Muscle of leg (tissue), 11 donors: ENCODE results near the gene GALNT18. TPM values are rescaled to one million over a fixed set of nuclear protein-coding genes. Genes with fewer than 3 reads are reported as not detected.

Source experiments
- DNase-seq: peaks from one replicate; pipeline ENCODE4 v3.0.0; 2013
- H3K27ac ChIP-seq: one replicate; pipeline ENCODE4 v1.5.1; 2013; ENCODE audit warnings: mild to moderate bottlenecking, low read length, control low read depth
- H3K27me3 ChIP-seq: one replicate; pipeline ENCODE4 v1.6.1; 2013; ENCODE audit warnings: low read length; ENCODE audit not compliant: control insufficient read depth, insufficient read depth
- H3K36me3 ChIP-seq: one replicate; pipeline ENCODE4 v1.6.1; 2013; ENCODE audit warnings: low read length; ENCODE audit not compliant: control insufficient read depth, insufficient read depth
- H3K4me1 ChIP-seq: one replicate; pipeline ENCODE4 v1.6.1; 2013; ENCODE audit warnings: low read length; ENCODE audit not compliant: control insufficient read depth, insufficient read depth
- H3K4me3 ChIP-seq: one replicate; pipeline ENCODE4 v1.5.1; 2013; ENCODE audit warnings: low read length, control low read depth
- H3K9me3 ChIP-seq: replicated peaks from 2 replicates; pipeline ENCODE4 v1.6.1; 2013; ENCODE audit warnings: low read depth, low read length; ENCODE audit not compliant: control insufficient read depth
- WGBS: methylation state at CpG from one replicate; pipeline ENCODE4 v1.1.5; 2013; ENCODE audit warnings: missing lambda C conversion rate; ENCODE audit not compliant: insufficient coverage; 5-methylcytosine and 5-hydroxymethylcytosine counted together
- polyA plus RNA-seq, 8 donors: library from polyadenylated mRNA; unstranded; fragments of 120-200 nt; gene quantifications; one replicate each; pipeline versions ENCODE4 v1.2.1 to v1.2.3, GENCODE V29; 2013; ENCODE audit warnings: inconsistent platforms in 1 of 8, low replicate concordance in 1 of 8; ENCODE audit not compliant: insufficient read length in 8 of 8, insufficient read depth in 1 of 8
- total RNA-seq: library from RNA; stranded (reverse); fragments of 120-200 nt; gene quantifications from one replicate; pipeline ENCODE4 v1.2.4, GENCODE V29; 2013

The GALNT18 gene
- total and polyA plus RNA-seq, 9 donors: 7.7 to 17.7 (median 11.6) TPM

DNA sequence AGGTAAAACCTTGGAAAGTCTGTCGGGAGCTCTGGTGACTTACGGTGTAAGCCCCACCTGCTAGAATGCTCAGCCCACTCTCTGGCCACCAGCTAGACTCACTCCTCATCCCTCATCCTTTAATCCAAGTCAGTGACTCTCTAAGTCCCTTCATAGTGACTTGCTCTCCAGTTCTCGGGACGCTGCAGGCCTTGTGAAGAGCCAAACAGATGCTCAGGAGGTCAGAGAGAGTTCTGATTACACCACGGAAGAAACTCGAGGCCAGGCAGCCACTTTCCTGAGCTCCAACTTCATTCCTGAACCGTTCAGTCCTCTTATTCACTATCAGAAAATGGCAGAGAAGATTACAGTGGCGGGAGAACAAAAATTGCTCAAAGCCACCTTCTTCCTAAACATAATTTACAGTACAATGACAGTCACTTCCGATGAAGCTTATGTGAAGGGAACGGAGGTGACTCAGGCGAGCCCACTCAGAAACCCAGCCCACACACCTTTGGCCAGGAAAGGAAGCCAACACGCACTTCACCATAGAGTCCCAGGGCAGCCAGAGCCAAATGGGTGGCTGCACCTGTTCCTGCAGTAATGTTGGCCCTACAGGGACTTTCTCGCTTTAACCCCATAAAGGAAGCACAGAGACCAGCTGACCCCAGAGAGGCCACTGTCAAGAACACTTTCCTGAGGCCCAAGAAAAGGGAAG is 100.4 kb downstream of the GALNT18 start:
- peak; percentile 82 for DNase-seq

DNA sequence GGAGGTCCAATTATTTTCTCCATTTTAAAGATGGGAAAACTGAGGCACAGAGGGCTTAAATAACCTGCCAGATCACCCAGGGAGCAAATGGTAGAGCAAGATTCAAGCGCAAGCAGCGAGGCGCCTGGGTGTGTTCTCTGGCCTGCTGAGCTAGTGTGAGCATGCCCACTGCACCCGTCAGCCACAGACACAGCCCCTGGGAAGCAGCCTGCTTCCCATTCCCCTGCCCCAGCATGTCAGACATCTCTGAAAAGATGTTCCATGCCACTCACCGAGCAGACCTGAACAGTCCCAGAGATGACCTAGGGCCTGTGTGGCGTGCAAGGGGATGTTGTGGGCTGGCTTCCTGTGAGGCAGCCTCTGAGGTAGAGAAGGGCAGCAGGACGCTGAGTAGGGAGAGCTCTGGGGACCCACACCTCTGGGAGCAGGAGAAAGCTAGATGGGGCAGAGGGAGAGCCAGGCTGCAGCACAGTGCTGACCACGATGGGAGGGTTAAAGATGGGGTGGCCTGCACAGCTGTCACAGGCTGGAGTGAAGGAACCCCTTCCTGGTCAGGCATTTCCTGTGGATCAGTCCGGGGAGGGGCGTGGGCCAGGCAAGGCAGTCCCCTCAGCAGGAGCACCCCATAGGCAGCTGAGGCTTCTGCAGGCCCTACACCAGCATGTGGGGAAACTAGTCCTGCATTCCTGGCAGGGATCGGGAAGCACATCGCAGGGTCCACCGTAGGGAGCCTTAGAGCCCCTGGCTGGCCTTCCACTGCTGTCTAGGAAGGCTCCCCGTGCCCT is 101.4 kb downstream of the GALNT18 start:
- Histone ChIP-seq H3K36me3 (no peaks in the 10 kb centered on the region), H3K9me3 (no peaks in the 10 kb centered on the region), H3K4me3 (no peak overlapping the region), H3K27ac (peak overlapping the region; percentile 55), H3K27me3 (no peaks in the 10 kb centered on the region), H3K4me1 (peaks cover 39% of the 10 kb centered on the region)
- 51% methylated on average over 13 of the region's 14 CpGs for WGBS
- no peak for DNase-seq

More for the DNA sequence above, 100.4 kb downstream of the GALNT18 start:
- Histone ChIP-seq H3K4me1 (peaks cover 34% of the 10 kb centered on the region), H3K9me3 (no peaks in the 10 kb centered on the region), H3K36me3 (no peaks in the 10 kb centered on the region), H3K4me3 (no peak overlapping the region), H3K27ac (peak overlapping the region; percentile 55), H3K27me3 (no peaks in the 10 kb centered on the region)
- WGBS: 40% methylated on average over 6 of the region's 13 CpGs

DNA sequence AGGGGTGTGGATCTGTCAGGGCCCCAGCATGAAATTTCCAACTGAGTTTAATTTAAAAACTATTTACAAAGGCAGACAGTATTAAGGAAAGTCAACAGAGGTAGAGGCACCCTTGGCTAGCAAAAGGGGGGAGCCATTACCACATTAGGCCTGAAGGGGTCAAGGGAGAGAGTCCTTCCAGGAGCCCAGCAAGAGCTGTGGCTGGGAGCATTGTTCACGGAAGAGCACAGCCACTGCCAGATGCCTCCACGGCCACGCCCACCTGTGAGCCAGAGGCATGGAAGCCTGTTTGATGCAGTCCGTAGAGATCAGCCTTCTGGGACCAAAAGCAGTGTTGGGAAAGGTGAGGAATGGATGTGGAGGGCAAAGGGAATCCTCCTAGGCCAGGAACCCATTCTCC is 102.6 kb downstream of the GALNT18 start:
- no peak for DNase-seq
- Histone ChIP-seq H3K27ac (no peak overlapping the region), H3K27me3 (no peaks in the 10 kb centered on the region), H3K4me3 (no peak overlapping the region), H3K9me3 (no peaks in the 10 kb centered on the region), H3K36me3 (no peaks in the 10 kb centered on the region), H3K4me1 (peaks cover 50% of the 10 kb centered on the region)
- WGBS: 84% methylated on average over 3 of the region's 4 CpGs

DNA sequence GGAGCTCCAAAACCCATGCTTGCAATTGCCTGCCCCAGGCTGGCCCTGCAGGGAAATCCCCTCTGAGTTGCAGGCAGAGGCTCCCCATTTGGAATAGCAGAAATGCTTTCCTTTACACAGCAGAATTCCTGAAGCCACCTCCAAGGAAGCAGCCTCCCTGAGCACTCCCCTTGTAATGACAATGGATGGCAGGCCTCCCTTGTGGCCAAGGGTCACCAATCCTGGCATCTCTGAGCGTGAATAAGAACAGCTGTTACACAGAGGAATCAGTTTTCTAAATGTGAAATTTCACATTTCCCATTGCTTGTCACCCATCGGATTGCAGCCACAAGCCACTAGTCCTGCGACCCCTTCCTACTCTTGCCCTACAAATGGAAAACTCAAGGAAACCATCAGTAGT is 107.6 kb downstream of the GALNT18 start:
- WGBS: 90% methylated on average over 2 of the region's 3 CpGs
- no peaks in the 10 kb centered on the region for H3K9me3 ChIP-seq
- no peak for DNase-seq
- H3K36me3 ChIP-seq: no peaks in the 10 kb centered on the region
- no peak overlapping the region for H3K27ac ChIP-seq
- no peak overlapping the region for H3K4me3 ChIP-seq
- H3K27me3 ChIP-seq: no peaks in the 10 kb centered on the region
- peaks cover 54% of the 10 kb centered on the region for H3K4me1 ChIP-seq

DNA sequence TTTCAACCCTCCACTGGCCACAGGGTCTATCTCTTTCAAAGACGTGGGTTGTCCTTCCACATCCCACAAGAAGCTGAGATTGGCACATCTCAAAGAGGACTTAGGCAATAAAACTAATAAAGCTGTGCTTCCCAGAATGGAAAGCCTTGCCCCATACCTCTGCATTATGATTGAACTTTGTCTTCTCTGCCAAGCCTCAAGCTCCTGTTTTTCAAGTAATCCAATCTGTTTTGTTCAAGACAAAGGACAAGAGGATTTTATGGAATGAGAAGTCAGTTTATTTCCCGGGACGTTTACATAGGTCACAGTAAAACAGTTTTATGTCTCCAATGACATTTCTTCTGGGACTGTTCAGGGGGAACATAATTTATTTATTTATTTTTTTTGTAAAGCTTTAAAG is 108.4 kb downstream of the GALNT18 start:
- H3K36me3 ChIP-seq: no peaks in the 10 kb centered on the region
- no peak overlapping the region for H3K4me3 ChIP-seq
- H3K27ac ChIP-seq: no peak overlapping the region
- peaks cover 53% of the 10 kb centered on the region for H3K4me1 ChIP-seq
- no peaks in the 10 kb centered on the region for H3K9me3 ChIP-seq
- no peak for DNase-seq
- no peaks in the 10 kb centered on the region for H3K27me3 ChIP-seq
- 33% methylated on average over 1 of the region's 3 CpGs for WGBS

DNA sequence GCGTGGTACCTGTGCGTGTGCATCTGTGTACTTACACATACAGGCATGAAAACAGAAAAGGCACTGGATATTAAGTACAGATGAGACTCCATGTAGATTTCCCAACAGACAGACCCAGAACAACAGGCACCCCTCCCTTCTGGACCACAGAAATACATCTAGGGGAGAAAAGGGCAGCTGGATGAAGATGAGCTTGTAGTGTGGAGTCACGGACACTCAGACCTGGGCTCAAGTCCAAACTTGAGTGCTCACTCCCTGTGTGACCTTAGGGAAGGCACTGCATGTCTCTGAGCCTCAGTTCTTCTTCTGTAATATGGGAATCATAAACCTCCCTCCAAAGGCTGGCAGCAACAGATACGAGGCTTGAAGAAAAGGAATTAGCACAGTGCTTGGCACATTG is 108.9 kb downstream of the GALNT18 start:
- H3K4me1 ChIP-seq: peaks cover 53% of the 10 kb centered on the region

DNA sequence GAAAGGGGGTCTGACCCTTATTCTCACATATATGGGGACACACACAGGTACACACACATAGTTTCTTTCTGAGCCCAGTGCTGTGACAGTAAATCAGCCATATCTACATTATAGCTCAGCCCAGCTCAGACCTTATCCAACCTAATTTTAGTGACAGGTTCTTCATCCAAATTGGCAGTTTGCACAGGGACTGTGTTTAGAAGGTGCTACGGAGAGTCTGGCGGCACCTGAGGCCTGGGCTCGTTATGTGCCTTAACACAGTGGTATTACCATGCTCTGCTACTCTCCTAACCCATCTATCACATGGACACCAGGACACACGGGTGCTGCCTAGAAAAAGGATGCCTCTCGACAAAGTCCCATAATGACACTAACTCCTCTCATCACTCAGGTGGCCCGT is 109.3 kb downstream of the GALNT18 start:
- Histone ChIP-seq H3K27ac (no peak overlapping the region), H3K9me3 (no peaks in the 10 kb centered on the region), H3K27me3 (no peaks in the 10 kb centered on the region), H3K4me3 (no peak overlapping the region), H3K36me3 (no peaks in the 10 kb centered on the region), H3K4me1 (peaks cover 53% of the 10 kb centered on the region)
- no CpG with 5 or more reads among the region's 6 CpGs for WGBS
- no peak for DNase-seq

More for the DNA sequence above, 108.9 kb downstream of the GALNT18 start:
- Histone ChIP-seq H3K4me3 (no peak overlapping the region), H3K36me3 (no peaks in the 10 kb centered on the region), H3K27me3 (no peaks in the 10 kb centered on the region), H3K9me3 (no peaks in the 10 kb centered on the region), H3K27ac (no peak overlapping the region)
- DNase-seq: no peak
- WGBS: no CpG with 5 or more reads among the region's 4 CpGs

DNA sequence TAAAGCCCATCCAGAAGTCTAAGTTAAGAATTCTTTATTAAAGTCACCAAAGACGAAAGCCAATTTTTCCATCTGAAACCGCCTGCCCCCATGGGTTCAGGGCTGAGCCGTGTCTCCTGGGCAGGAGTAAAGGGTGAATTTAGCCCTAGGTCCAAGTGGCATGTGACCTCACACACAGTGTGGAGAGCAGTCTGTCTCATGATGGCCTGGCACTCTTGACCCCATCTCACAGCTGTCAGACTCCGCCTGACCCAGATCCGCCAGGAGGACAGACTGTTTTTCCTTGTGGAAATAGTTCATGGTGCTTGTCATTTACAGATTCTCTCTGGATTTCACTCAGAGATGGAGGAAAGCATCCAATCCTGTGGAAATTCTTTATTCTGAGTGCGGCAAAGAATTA is 109.7 kb downstream of the GALNT18 start:
- no peaks in the 10 kb centered on the region for H3K9me3 ChIP-seq
- no peaks in the 10 kb centered on the region for H3K27me3 ChIP-seq
- WGBS: 73% methylated on average over 2 of the region's 6 CpGs
- H3K4me1 ChIP-seq: peaks cover 52% of the 10 kb centered on the region
- no peak overlapping the region for H3K4me3 ChIP-seq
- H3K27ac ChIP-seq: no peak overlapping the region
- H3K36me3 ChIP-seq: no peaks in the 10 kb centered on the region
- no peak for DNase-seq

DNA sequence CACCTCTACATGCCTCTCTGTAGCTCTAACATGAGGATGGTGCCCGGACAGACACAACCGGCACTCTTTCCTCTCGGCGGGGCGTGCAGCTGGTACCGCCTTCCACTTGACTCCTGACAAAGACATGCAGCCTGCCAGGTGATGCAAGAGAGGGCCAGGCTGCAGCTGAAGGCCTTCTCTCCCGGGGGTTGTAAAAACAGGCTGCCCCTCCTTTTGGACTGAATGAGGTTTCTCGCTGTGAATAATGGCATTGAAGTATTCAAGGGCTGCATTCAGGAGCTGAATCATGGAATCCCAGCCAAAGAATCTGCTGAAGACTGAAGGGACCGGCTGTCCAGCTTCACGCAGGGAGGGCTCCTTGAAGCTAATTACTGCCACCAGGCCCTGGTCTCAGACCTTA is 110.9 kb downstream of the GALNT18 start:
- Histone ChIP-seq H3K4me3 (no peak overlapping the region), H3K9me3 (no peaks in the 10 kb centered on the region), H3K4me1 (peaks cover 46% of the 10 kb centered on the region), H3K27me3 (no peaks in the 10 kb centered on the region), H3K27ac (peak overlapping the region; percentile 2), H3K36me3 (no peaks in the 10 kb centered on the region)
- 25% methylated on average over 5 of the region's 10 CpGs for WGBS
- peak; percentile 68 for DNase-seq

DNA sequence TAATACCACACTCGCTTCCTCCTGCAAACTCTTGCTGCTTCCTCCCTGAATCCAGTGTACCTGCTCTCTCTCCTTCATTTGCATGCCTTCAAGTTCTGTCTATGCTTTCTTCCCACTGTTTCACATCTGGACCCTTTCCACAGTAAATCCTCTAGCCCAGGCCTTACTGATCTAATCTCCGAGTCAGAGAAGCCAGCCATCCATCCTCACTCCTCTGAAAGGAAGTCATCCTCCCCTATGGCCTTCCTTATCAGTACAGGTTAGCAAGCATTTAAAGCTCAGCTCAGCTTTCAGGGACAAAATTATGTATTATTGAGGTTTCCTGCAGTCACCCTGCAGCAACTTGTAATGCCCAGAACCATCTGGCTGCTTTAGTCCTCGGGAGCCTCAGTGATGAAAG is 116.1 kb downstream of the GALNT18 start:
- no peak overlapping the region for H3K27ac ChIP-seq
- no peak overlapping the region for H3K4me3 ChIP-seq
- no peaks in the 10 kb centered on the region for H3K27me3 ChIP-seq
- no peak for DNase-seq
- H3K4me1 ChIP-seq: peaks cover 20% of the 10 kb centered on the region
- WGBS: 92% methylated on average over 2 of the region's 3 CpGs
- no peaks in the 10 kb centered on the region for H3K36me3 ChIP-seq
- no peaks in the 10 kb centered on the region for H3K9me3 ChIP-seq
